ENCODE data around the gene ALPK3. TPM values are rescaled to one million over a fixed set of nuclear protein-coding genes. Genes with fewer than 3 reads are reported as not detected.

ALPK3 gene
- total and polyA plus RNA-seq, 2 donors (not counting 3 experiments of a cell fraction or from before 2014, with no cell fraction given): 18.4 to 36.2 TPM

DNA sequence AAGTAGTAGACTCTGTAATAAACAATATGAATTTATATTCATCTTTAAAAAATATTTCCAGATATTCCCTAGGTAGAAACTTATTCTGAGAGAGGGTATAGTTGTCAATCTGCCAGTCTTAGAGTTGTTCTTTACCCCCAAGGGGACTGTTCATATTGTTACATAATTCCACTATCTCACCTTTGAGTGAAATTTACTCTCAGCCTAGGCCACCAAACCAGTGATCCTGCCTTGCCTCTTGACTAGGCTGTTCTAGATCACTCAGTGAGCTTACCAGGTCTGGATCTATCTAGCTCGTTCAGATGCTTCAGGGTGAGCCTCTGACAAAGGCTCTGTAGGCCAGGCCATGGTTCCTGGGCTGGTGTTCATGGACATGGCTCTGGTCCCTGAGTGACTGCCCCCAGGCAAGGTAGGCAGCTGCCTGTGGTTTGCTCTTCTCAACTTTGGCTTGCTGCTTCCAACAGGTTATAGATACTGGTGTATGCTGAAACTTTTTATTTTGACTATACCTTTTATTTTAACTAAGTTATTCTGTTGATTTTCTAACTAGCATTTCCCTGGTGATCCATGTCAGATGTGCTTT is 41.2 kb upstream of the ALPK3 start:
- BruUV-seq (replicated peaks): no TSS peak
- no peak for DNase-seq (ENCODE audit: low read depth, low spot score)
- Histone ChIP-seq H2AFZ (ENCODE audit: low read depth, low read length) (no peak overlapping the region), H3K36me3 (ENCODE audit: control insufficient read depth in 2 of 2, extremely low read depth in 1 of 2, insufficient read depth in 2 of 2, low read length in 2 of 2) (peaks cover 0 to 4% of the 10 kb centered on the region in 2 experiments), H3K9me3 (replicated peaks; ENCODE audit: control insufficient read depth, insufficient read depth, low read length) (no peaks in the 10 kb centered on the region), H3K9me1 (replicated peaks; ENCODE audit: control insufficient read depth, extremely low read depth, insufficient read depth, low read length) (no peaks in the 10 kb centered on the region), H3K27ac (ENCODE audit: insufficient read depth, low read depth, low read length) (no peak overlapping the region), H3K79me2 (ENCODE audit: control insufficient read depth, insufficient read depth, low read length) (peaks cover 40% of the 10 kb centered on the region), H4K20me1 (replicated peaks; ENCODE audit: control insufficient read depth, extremely low read depth, insufficient read depth, low read length) (no peaks in the 10 kb centered on the region), H3K27me3 (ENCODE audit: control insufficient read depth in 2 of 2, insufficient read depth in 2 of 2, low read length in 2 of 2) (no peaks in the 10 kb centered on the region), H3K4me1 (ENCODE audit: control insufficient read depth, extremely low read depth, insufficient read depth, low read length) (peaks cover 19% of the 10 kb centered on the region), H3K9ac (replicated peaks; ENCODE audit: extremely low read depth, insufficient read depth, low read length) (no peak overlapping the region), H3K4me2 (ENCODE audit: insufficient read depth, low read length) (no peak overlapping the region), H3K4me3 (replicated peaks in 1 of 3; ENCODE audit: insufficient read depth in 1 of 3, low read depth in 1 of 3, low read length in 3 of 3) (no peak overlapping the region)
- ChIA-PET CTCF (no interaction called here), POLR2A (no interaction called here)
- TF ChIP-seq MYC (IDR thresholded peaks at IDR 0.05; ENCODE audit: low read depth, low read length): no peak
- TF ChIP-seq, protein P1, sequence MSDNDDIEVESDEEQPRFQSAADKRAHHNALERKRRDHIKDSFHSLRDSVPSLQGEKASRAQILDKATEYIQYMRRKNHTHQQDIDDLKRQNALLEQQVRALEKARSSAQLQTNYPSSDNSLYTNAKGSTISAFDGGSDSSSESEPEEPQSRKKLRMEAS (IDR thresholded peaks at IDR 0.05; ENCODE audit: insufficient read depth, insufficient read length): no peak
- no peak for FAIRE-seq
- dilution Hi-C loops (cut with MboI; ENCODE audit: extremely low pct_ligation_motif_present, low sequenced_read_pairs): no loop called here
- intact Hi-C loops (cut with micrococcal nuclease): no loop called here

DNA sequence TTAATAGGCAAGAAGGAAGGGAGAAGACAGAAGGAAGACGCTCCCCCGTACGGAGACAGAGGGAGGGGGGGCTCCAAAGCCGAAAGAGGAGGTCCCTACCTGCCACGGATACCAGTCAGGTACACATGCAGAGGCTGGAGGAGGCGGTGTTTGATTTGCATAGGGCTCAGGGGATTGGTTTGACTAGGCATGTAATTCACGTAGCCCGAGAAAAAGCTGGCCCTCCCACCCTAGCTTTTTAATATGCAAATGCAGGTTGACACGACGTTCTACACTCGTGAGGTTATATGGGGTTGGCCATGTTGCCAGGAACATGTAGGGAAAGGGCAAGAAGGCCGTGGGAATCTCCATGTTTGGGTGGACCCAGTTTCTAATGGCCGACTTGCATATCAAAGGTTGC is 39.0 kb upstream of the ALPK3 start:
- FAIRE-seq: no peak
- dilution Hi-C loops (cut with MboI; ENCODE audit: extremely low pct_ligation_motif_present, low sequenced_read_pairs): no loop called here

More for the DNA sequence above, 39.0 kb upstream of the ALPK3 start:
- intact Hi-C loops (cut with micrococcal nuclease): no loop called here
- Histone ChIP-seq H4K20me1 (replicated peaks; ENCODE audit: control insufficient read depth, extremely low read depth, insufficient read depth, low read length) (no peaks in the 10 kb centered on the region), H3K4me3 (replicated peaks in 1 of 3; ENCODE audit: insufficient read depth in 1 of 3, low read depth in 1 of 3, low read length in 3 of 3) (no peak overlapping the region), H3K36me3 (ENCODE audit: control insufficient read depth in 2 of 2, extremely low read depth in 1 of 2, insufficient read depth in 2 of 2, low read length in 2 of 2) (peaks cover 7 to 12% of the 10 kb centered on the region in 2 experiments), H3K27ac (ENCODE audit: insufficient read depth, low read depth, low read length) (no peak overlapping the region), H3K9me3 (replicated peaks; ENCODE audit: control insufficient read depth, insufficient read depth, low read length) (no peaks in the 10 kb centered on the region), H3K9me1 (replicated peaks; ENCODE audit: control insufficient read depth, extremely low read depth, insufficient read depth, low read length) (no peaks in the 10 kb centered on the region), H2AFZ (ENCODE audit: low read depth, low read length) (no peak overlapping the region), H3K9ac (replicated peaks; ENCODE audit: extremely low read depth, insufficient read depth, low read length) (no peak overlapping the region), H3K4me1 (ENCODE audit: control insufficient read depth, extremely low read depth, insufficient read depth, low read length) (no peaks in the 10 kb centered on the region), H3K79me2 (ENCODE audit: control insufficient read depth, insufficient read depth, low read length) (peaks cover 39% of the 10 kb centered on the region), H3K27me3 (ENCODE audit: control insufficient read depth in 2 of 2, insufficient read depth in 2 of 2, low read length in 2 of 2) (no peaks in the 10 kb centered on the region), H3K4me2 (ENCODE audit: insufficient read depth, low read length) (no peak overlapping the region)
- BruUV-seq (replicated peaks): no TSS peak
- DNase-seq (ENCODE audit: low read depth, low spot score): no peak
- TF ChIP-seq POLR2AphosphoS5 (IDR thresholded peaks at IDR 0.05; ENCODE audit: insufficient read depth, low read depth, low read length): no peak
- no peak for TF ChIP-seq JUN (IDR thresholded peaks at IDR 0.05; ENCODE audit: borderline replicate concordance, insufficient read depth, insufficient read length, low read depth)
- ChIA-PET POLR2A (no interaction called here), CTCF (interaction anchor here (0.7 kb wide), 1 partner anchor 149 kb away, joined by 4 read pairs; no protein-coding TSS in a partner anchor)

Data from endothelial cell of umbilical vein (primary cell).